ENCODE results near the gene MRPL4. TPM values are rescaled to one million over a fixed set of nuclear protein-coding genes. Genes with fewer than 3 reads are reported as not detected.

MRPL4 gene
- total RNA-seq = 9.9 TPM
- 77.4 TPM for polyA plus RNA-seq

- H3K27ac ChIP-seq (ENCODE audit: low read depth) = no peak within 1 kb of the TSS
- peak; percentile 99 for DNase-seq (ENCODE audit: extremely low spot score)
- no peaks in the 10 kb centered on the region for H3K4me1 ChIP-seq (ENCODE audit: insufficient read depth)
- H3K36me3 ChIP-seq (ENCODE audit: insufficient read depth) = no peaks in the 10 kb centered on the region
- H3K4me3 ChIP-seq (ENCODE audit: low read depth, low read length) = peak within 1 kb of the TSS; percentile 70
- under 1% methylated on average over 77 of the region's 77 CpGs for WGBS
These were observed at the start of gene MRPL4 for GRCh38 chr19:10251792-10252694. MRPL4 (plus strand) TSS chr19:10252214; CDS start chr19:10252254, 40 bp downstream.

- H3K27ac ChIP-seq (ENCODE audit: low read depth) = no peak overlapping the region
- DNase-seq (ENCODE audit: extremely low spot score) = no peak
- H3K4me1 ChIP-seq (ENCODE audit: insufficient read depth) = no peaks in the 10 kb centered on the region
- H3K4me3 ChIP-seq (ENCODE audit: low read depth, low read length) = no peak overlapping the region
- no peaks in the 10 kb centered on the region for H3K36me3 ChIP-seq (ENCODE audit: insufficient read depth)
- WGBS = 95% methylated on average over 3 of the region's 3 CpGs
These were observed 48.3 kb upstream of the MRPL4 start for GRCh38 chr19:10203686-10204085.

- H3K4me1 ChIP-seq (ENCODE audit: insufficient read depth) = no peaks in the 10 kb centered on the region
- no peak overlapping the region for H3K4me3 ChIP-seq (ENCODE audit: low read depth, low read length)
- DNase-seq (ENCODE audit: extremely low spot score) = no peak
- no peak overlapping the region for H3K27ac ChIP-seq (ENCODE audit: low read depth)
- H3K36me3 ChIP-seq (ENCODE audit: insufficient read depth) = no peaks in the 10 kb centered on the region
- WGBS = 91% methylated on average over 4 of the region's 4 CpGs
These were observed 46.4 kb upstream of the MRPL4 start for GRCh38 chr19:10205636-10206035.

GRCh38 chr19:10206226-10206885 lies 45.7 kb upstream of the MRPL4 start:
- no peak overlapping the region for H3K4me3 ChIP-seq (ENCODE audit: low read depth, low read length)
- 81% methylated on average over 10 of the region's 10 CpGs for WGBS
- H3K36me3 ChIP-seq (ENCODE audit: insufficient read depth) = no peaks in the 10 kb centered on the region
- H3K4me1 ChIP-seq (ENCODE audit: insufficient read depth) = no peaks in the 10 kb centered on the region
- no peak overlapping the region for H3K27ac ChIP-seq (ENCODE audit: low read depth)
- no peak for DNase-seq (ENCODE audit: extremely low spot score)

- DNase-seq (ENCODE audit: extremely low spot score) = no peak
- Histone ChIP-seq H3K36me3 (ENCODE audit: insufficient read depth) (no peaks in the 10 kb centered on the region), H3K4me3 (ENCODE audit: low read depth, low read length) (no peak overlapping the region), H3K27ac (ENCODE audit: low read depth) (no peak overlapping the region), H3K4me1 (ENCODE audit: insufficient read depth) (no peaks in the 10 kb centered on the region)
- WGBS = 98% methylated on average over 1 of the region's 1 CpG
These were observed 45.0 kb upstream of the MRPL4 start for GRCh38 chr19:10207026-10207425.

GRCh38 chr19:10209315-10209714 lies 42.7 kb upstream of the MRPL4 start:
- 77% methylated on average over 4 of the region's 4 CpGs for WGBS

GRCh38 chr19:10211061-10211460 lies 41.0 kb upstream of the MRPL4 start:
- no peak overlapping the region for H3K4me3 ChIP-seq (ENCODE audit: low read depth, low read length)
- WGBS = 87% methylated on average over 4 of the region's 4 CpGs
- no peak for DNase-seq (ENCODE audit: extremely low spot score)

More at GRCh38 chr19:10209315-10209714, 42.7 kb upstream of the MRPL4 start:
- Histone ChIP-seq H3K27ac (ENCODE audit: low read depth) (no peak overlapping the region), H3K4me1 (ENCODE audit: insufficient read depth) (no peaks in the 10 kb centered on the region), H3K4me3 (ENCODE audit: low read depth, low read length) (no peak overlapping the region), H3K36me3 (ENCODE audit: insufficient read depth) (no peaks in the 10 kb centered on the region)
- DNase-seq (ENCODE audit: extremely low spot score) = no peak

GRCh38 chr19:10211691-10212090 lies 40.3 kb upstream of the MRPL4 start:
- Histone ChIP-seq H3K4me3 (ENCODE audit: low read depth, low read length) (no peak overlapping the region), H3K27ac (ENCODE audit: low read depth) (no peak overlapping the region), H3K36me3 (ENCODE audit: insufficient read depth) (no peaks in the 10 kb centered on the region), H3K4me1 (ENCODE audit: insufficient read depth) (no peaks in the 10 kb centered on the region)
- DNase-seq (ENCODE audit: extremely low spot score) = no peak
- 92% methylated on average over 6 of the region's 6 CpGs for WGBS

More at GRCh38 chr19:10211061-10211460, 41.0 kb upstream of the MRPL4 start:
- Histone ChIP-seq H3K27ac (ENCODE audit: low read depth) (no peak overlapping the region), H3K36me3 (ENCODE audit: insufficient read depth) (no peaks in the 10 kb centered on the region), H3K4me1 (ENCODE audit: insufficient read depth) (no peaks in the 10 kb centered on the region)

- Histone ChIP-seq H3K4me3 (ENCODE audit: low read depth, low read length) (no peak overlapping the region), H3K4me1 (ENCODE audit: insufficient read depth) (no peaks in the 10 kb centered on the region), H3K27ac (ENCODE audit: low read depth) (no peak overlapping the region), H3K36me3 (ENCODE audit: insufficient read depth) (no peaks in the 10 kb centered on the region)
- DNase-seq (ENCODE audit: extremely low spot score) = no peak
- WGBS = 92% methylated on average over 5 of the region's 5 CpGs
These were observed 37.2 kb upstream of the MRPL4 start for GRCh38 chr19:10214784-10215183.

GRCh38 chr19:10217085-10217484 lies 34.9 kb upstream of the MRPL4 start:
- 91% methylated on average over 9 of the region's 9 CpGs for WGBS
- Histone ChIP-seq H3K4me1 (ENCODE audit: insufficient read depth) (no peaks in the 10 kb centered on the region), H3K4me3 (ENCODE audit: low read depth, low read length) (no peak overlapping the region), H3K36me3 (ENCODE audit: insufficient read depth) (no peaks in the 10 kb centered on the region), H3K27ac (ENCODE audit: low read depth) (no peak overlapping the region)
- DNase-seq (ENCODE audit: extremely low spot score) = no peak

GRCh38 chr19:10219678-10220077 lies 32.3 kb upstream of the MRPL4 start:
- Histone ChIP-seq H3K36me3 (ENCODE audit: insufficient read depth) (no peaks in the 10 kb centered on the region), H3K4me1 (ENCODE audit: insufficient read depth) (no peaks in the 10 kb centered on the region), H3K4me3 (ENCODE audit: low read depth, low read length) (no peak overlapping the region), H3K27ac (ENCODE audit: low read depth) (no peak overlapping the region)
- 32% methylated on average over 3 of the region's 3 CpGs for WGBS
- no peak for DNase-seq (ENCODE audit: extremely low spot score)

- no peaks in the 10 kb centered on the region for H3K4me1 ChIP-seq (ENCODE audit: insufficient read depth)
- no peak overlapping the region for H3K27ac ChIP-seq (ENCODE audit: low read depth)
- H3K4me3 ChIP-seq (ENCODE audit: low read depth, low read length) = no peak overlapping the region
- H3K36me3 ChIP-seq (ENCODE audit: insufficient read depth) = no peaks in the 10 kb centered on the region
- 87% methylated on average over 7 of the region's 7 CpGs for WGBS
- DNase-seq (ENCODE audit: extremely low spot score) = no peak
These were observed 31.3 kb upstream of the MRPL4 start for GRCh38 chr19:10220695-10221094.

GRCh38 chr19:10222201-10222890 lies 29.7 kb upstream of the MRPL4 start:
- Histone ChIP-seq H3K36me3 (ENCODE audit: insufficient read depth) (no peaks in the 10 kb centered on the region), H3K27ac (ENCODE audit: low read depth) (no peak overlapping the region), H3K4me1 (ENCODE audit: insufficient read depth) (no peaks in the 10 kb centered on the region), H3K4me3 (ENCODE audit: low read depth, low read length) (no peak overlapping the region)
- WGBS = 82% methylated on average over 14 of the region's 14 CpGs
- DNase-seq (ENCODE audit: extremely low spot score) = no peak
